ENCODE data around the gene PRKCZ.

The PRKCZ gene

DNA sequence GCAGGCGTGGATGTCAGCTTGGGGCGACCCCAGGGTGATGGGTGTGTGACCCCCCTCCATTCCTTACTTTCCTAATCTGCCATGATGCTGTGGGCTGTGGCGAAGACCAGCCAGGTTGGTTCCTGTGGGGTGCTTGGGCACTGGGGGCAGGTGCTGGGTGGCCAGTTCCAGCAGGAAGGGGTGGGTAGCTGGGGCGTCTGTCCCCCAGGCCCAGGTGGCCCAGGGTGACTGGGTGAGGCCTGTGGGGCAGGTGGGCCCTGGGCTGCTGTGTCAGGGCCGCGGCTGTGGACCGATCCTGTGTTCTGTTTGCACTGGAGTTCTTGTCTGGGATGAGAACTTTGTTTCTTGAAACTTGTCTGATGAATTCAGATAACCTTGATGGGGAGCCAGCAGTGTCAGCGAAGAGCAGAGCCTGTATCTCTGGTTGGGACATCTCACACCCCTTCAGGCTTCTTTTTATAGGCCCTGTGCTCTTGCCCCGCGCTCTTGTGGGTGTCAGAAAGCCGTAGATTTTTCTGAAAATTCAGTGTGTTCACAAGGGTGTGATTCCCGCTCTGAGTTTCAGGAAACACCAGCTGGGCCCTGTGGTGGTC lies 3.7 kb downstream of the PRKCZ start:
- DNase-seq (ENCODE audit: low spot score), result no peak
- TF ChIP-seq, protein P1, sequence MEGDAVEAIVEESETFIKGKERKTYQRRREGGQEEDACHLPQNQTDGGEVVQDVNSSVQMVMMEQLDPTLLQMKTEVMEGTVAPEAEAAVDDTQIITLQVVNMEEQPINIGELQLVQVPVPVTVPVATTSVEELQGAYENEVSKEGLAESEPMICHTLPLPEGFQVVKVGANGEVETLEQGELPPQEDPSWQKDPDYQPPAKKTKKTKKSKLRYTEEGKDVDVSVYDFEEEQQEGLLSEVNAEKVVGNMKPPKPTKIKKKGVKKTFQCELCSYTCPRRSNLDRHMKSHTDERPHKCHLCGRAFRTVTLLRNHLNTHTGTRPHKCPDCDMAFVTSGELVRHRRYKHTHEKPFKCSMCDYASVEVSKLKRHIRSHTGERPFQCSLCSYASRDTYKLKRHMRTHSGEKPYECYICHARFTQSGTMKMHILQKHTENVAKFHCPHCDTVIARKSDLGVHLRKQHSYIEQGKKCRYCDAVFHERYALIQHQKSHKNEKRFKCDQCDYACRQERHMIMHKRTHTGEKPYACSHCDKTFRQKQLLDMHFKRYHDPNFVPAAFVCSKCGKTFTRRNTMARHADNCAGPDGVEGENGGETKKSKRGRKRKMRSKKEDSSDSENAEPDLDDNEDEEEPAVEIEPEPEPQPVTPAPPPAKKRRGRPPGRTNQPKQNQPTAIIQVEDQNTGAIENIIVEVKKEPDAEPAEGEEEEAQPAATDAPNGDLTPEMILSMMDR (IDR thresholded peaks at IDR 0.05; ENCODE audit: borderline replicate concordance, control extremely low read depth, extremely low read depth, insufficient read depth, missing control alignments), result no peak
- in situ Hi-C loops (cut with MboI; ENCODE audit: low sequenced_read_pairs, unreplicated experiment), result no loop called here

DNA sequence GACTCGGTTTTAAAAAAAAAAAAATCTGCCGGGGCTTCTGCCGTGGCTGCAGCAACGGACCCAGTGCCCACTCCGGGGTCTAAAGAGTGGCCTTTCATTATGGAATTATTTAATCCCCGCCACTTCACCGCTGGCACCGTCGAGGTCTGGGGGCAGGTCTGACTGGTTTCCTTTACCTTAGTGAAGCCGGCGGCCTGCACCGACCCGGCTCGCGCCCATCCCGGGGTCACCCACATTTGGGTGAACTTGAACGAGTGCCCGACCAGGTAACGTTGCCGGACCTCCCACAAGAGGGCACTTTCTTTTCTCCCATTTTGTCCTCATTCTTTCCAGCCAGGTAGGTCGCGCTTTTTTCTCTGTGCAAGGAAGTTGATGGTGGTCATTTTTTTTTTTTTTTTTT lies 4.3 kb downstream of the PRKCZ start:
- in situ Hi-C loops (cut with MboI; ENCODE audit: low sequenced_read_pairs, unreplicated experiment), result no loop called here
- TF ChIP-seq, protein P1 (IDR thresholded peaks at IDR 0.05; ENCODE audit: borderline replicate concordance, control extremely low read depth, extremely low read depth, insufficient read depth, missing control alignments), result no peak

DNA sequence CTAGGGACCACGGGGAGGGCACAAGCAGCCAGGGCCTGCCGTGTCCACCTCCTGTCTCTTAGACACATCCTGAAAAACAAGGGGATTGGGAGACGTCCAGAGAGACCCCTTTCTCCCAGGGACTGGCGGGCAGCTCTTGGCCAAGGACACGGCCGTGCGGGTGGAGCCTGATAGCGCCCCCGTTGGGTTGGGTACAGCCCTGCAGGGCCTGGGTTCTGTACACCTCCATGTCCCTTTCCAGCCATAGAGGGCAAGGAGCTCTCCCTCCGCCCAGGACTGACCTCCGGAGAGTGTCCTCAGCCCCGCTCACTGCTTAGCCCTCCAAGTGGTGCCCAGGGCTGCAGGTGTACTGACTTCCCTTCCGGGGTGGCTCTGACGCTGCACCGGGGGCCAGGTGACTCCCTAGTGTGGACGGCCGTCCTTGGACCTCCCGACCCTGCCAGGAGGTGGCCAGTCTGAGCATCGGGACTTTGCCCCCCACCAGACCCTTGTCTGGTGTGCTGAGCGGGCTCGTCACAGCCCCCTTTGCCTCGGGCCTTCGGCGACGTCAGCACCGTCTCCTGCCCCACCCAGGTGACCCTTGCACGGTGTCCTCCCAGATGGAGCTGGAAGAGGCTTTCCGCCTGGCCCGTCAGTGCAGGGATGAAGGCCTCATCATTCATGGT lies 5.8 kb downstream of the PRKCZ start:
- DNase-seq (ENCODE audit: low spot score), result no peak
- in situ Hi-C loops (cut with MboI; ENCODE audit: low sequenced_read_pairs, unreplicated experiment), result no loop called here
- TF ChIP-seq, protein P1 (IDR thresholded peaks at IDR 0.05; ENCODE audit: borderline replicate concordance, control extremely low read depth, extremely low read depth, insufficient read depth, missing control alignments), result no peak

More for the DNA sequence above, 4.3 kb downstream of the PRKCZ start:
- no peak for DNase-seq (ENCODE audit: low spot score)

DNA sequence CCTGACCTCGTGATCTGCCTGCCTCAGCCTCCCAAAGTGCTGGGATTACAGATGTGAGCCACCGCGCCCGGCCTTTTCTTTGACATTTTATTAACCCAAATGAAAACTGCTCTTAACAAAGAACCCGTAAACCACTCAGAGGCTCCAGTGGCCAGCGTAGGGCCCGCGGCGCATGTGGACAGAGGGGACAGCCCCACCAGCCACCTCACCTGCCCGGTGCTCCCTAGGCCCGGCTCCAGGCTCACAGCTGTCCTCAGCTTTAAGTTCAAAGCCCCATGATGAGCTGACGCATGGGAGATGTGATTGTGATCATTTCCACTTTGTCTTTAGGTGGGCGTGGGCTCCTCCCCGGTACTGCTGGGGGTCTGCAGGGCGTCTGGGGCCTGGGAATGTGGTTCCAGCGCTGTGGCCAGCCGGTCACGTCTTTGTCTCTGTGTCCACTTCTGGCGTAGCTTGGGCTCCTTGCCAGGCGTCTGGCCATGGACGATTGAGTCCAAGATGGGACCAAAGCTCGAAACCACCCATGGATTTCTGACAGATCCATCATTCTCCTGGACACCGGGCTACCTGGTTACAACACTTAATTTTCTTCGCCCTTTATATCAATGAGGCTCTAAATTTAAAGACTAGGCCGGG lies 6.9 kb downstream of the PRKCZ start:
- TF ChIP-seq, protein P1 (IDR thresholded peaks at IDR 0.05; ENCODE audit: borderline replicate concordance, control extremely low read depth, extremely low read depth, insufficient read depth, missing control alignments), result no peak
- in situ Hi-C loops (cut with MboI; ENCODE audit: low sequenced_read_pairs, unreplicated experiment), result no loop called here
- DNase-seq (ENCODE audit: low spot score), result no peak

DNA sequence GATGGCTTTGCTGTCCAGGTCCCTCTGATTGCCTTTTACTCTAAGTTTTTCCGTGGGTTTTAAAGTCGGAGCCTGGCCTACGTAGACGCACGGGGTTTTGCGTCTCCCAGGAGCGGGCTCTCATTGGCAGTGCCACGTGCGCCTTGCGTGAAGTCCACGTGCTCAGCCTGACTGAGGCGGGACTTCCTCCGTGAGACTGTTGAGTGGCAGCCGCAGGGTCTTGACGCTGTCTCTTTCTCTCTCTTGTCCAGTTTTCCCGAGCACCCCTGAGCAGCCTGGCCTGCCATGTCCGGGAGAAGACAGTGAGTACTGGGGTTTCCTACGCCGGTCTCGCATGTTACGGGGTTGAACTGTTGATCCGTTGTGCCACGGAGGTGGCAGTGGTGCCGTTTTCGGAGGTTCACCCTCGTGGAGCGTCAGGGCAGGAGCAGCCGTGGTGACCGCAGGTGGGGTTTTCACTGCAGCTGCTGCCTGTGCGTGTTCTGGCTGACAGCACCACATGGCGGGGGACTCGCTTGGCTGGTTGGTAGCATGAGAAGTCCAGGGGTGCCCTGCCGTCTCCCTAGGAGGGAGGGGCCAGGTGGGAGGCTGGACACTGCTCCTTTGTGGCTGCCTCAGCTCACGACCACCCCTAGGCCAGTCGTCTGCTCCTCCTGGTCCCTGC lies 9.2 kb downstream of the PRKCZ start:
- in situ Hi-C loops (cut with MboI; ENCODE audit: low sequenced_read_pairs, unreplicated experiment), result no loop called here
- TF ChIP-seq, protein P1 (IDR thresholded peaks at IDR 0.05; ENCODE audit: borderline replicate concordance, control extremely low read depth, extremely low read depth, insufficient read depth, missing control alignments), result no peak
- no peak for DNase-seq (ENCODE audit: low spot score)

DNA sequence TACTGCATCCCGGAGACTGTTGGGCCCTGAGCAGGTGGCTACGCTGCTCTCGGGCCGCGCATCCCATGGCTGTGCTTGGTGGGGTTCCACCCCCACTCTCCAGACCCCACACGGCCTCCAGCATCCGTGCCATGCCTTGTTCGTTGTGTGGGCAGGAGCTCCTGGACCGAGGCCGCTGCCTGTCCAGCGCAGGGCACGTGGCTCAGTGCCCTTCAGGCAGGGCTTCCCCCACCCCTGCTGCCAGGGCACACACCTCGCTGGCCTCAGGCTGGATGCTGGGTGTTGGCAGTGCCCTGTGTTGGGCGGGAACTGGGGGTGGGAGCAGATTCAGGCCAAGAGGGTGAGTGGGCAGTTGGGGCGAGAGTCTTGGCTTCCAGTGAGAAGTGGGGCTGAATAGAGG lies 9.9 kb downstream of the PRKCZ start:
- DNase-seq (ENCODE audit: low spot score), result no peak
- in situ Hi-C loops (cut with MboI; ENCODE audit: low sequenced_read_pairs, unreplicated experiment), result no loop called here
- TF ChIP-seq, protein P1 (IDR thresholded peaks at IDR 0.05; ENCODE audit: borderline replicate concordance, control extremely low read depth, extremely low read depth, insufficient read depth, missing control alignments), result no peak

Measured in GM13976 (cell line).